IMR-90 (cell line): ENCODE results near the gene CDCA4.

ENCODE experiments used
- BHLHE40 ChIP-seq: fragments of 150-350 bp; IDR thresholded peaks from 2 replicates; pipeline ENCODE4 v1.6.1; 2016; ENCODE audit warnings: mild to moderate bottlenecking, low read depth, low read length
- CEBPB ChIP-seq: IDR thresholded peaks from 2 replicates; pipeline ENCODE4 v1.6.1; 2012; ENCODE audit warnings: low read depth, low read length, improper control_type of control experiment
- CHD1 ChIP-seq: IDR thresholded peaks from 2 replicates; pipeline ENCODE4 v1.6.1; 2012; ENCODE audit warnings: low read depth, low read length, improper control_type of control experiment
- CTCF ChIP-seq: conservative IDR thresholded peaks from 2 replicates; pipeline ENCODE4 v1.5.1; 2012; ENCODE audit warnings: mild to moderate bottlenecking, low read depth, low read length, improper control_type of control experiment
- ELK1 ChIP-seq: fragments of 150-350 bp; IDR thresholded peaks from 2 replicates; pipeline ENCODE4 v1.6.1; 2016; ENCODE audit warnings: low read depth, mild to moderate bottlenecking, low read length, moderate library complexity, borderline replicate concordance
- FOS ChIP-seq: fragments of 150-350 bp; IDR thresholded peaks from 2 replicates; pipeline ENCODE4 v1.6.1; 2016; ENCODE audit warnings: low read depth, low read length
- MAFK ChIP-seq: IDR thresholded peaks from 2 replicates; pipeline ENCODE4 v1.6.1; 2012; ENCODE audit warnings: low read depth, low read length, improper control_type of control experiment
- MAZ ChIP-seq: IDR thresholded peaks from 2 replicates; pipeline ENCODE4 v1.6.1; 2012; ENCODE audit warnings: low read depth, mild to moderate bottlenecking, low read length, improper control_type of control experiment, moderate library complexity, borderline replicate concordance
- MXI1 ChIP-seq: IDR thresholded peaks from 2 replicates; pipeline ENCODE4 v1.6.1; 2012; ENCODE audit warnings: low read depth, mild to moderate bottlenecking, low read length, moderate library complexity, borderline replicate concordance
- POLR2A ChIP-seq: IDR thresholded peaks from 2 replicates; pipeline ENCODE4 v1.6.1; 2012; ENCODE audit warnings: mild to moderate bottlenecking, low read depth, low read length
- RAD21 ChIP-seq: IDR thresholded peaks from 2 replicates; pipeline ENCODE4 v1.6.1; 2012; ENCODE audit warnings: low read length, improper control_type of control experiment
- RCOR1 ChIP-seq: IDR thresholded peaks from 2 replicates; pipeline ENCODE4 v1.6.1; 2012; ENCODE audit warnings: mild to moderate bottlenecking, low read length, improper control_type of control experiment; ENCODE audit not compliant: insufficient replicate concordance
- SMC3 ChIP-seq: fragments of 150-350 bp; IDR thresholded peaks from 2 replicates; pipeline ENCODE4 v1.6.1; 2016; ENCODE audit warnings: low read depth, mild to moderate bottlenecking, antibody characterized with exemption, low read length, moderate library complexity
- USF2 ChIP-seq: fragments of 150-350 bp; IDR thresholded peaks from 2 replicates; pipeline ENCODE4 v1.6.1; 2017; ENCODE audit warnings: mild to moderate bottlenecking, antibody characterized with exemption, low read length, low read depth

- no peak for TF ChIP-seq SMC3
- TF ChIP-seq CTCF: no peak
- TF ChIP-seq CEBPB: no peak
- TF ChIP-seq USF2: no peak
- TF ChIP-seq MAZ: no peak
- no peak for TF ChIP-seq POLR2A
- no peak for TF ChIP-seq FOS
- no peak for TF ChIP-seq ELK1
- TF ChIP-seq RCOR1: no peak
- TF ChIP-seq RAD21: no peak
- TF ChIP-seq CHD1: no peak
- TF ChIP-seq MXI1: no peak
- no peak for TF ChIP-seq BHLHE40
- no peak for TF ChIP-seq MAFK
Observed at GRCh38 chr14:105030194-105030593, 9.3 kb upstream of the CDCA4 start.
